ENCODE data around the gene COL1A2.

The COL1A2 gene

GRCh38 chr7:94394437-94395140 is at the start of gene COL1A2:
TSS of gene COL1A2 (plus strand) at chr7:94394895. CDS start at chr7:94395032, 137 bp downstream.
- no peak for DNase-seq

GRCh38 chr7:94345907-94346306 is 48.8 kb upstream of the COL1A2 start:
- no peak for DNase-seq

GRCh38 chr7:94348142-94348541 is 46.6 kb upstream of the COL1A2 start:
- no peak for DNase-seq

GRCh38 chr7:94350734-94351133 is 44.0 kb upstream of the COL1A2 start:
- no peak for DNase-seq

- no peak for DNase-seq
Observed at GRCh38 chr7:94351703-94352102, 43.0 kb upstream of the COL1A2 start.

- DNase-seq: no peak
Observed at GRCh38 chr7:94352887-94353286, 41.8 kb upstream of the COL1A2 start.

GRCh38 chr7:94354953-94355352 is 39.7 kb upstream of the COL1A2 start:
- DNase-seq: no peak

- DNase-seq: no peak
Observed at GRCh38 chr7:94355454-94355853, 39.2 kb upstream of the COL1A2 start.

- no peak for DNase-seq
Observed at GRCh38 chr7:94357076-94357475, 37.6 kb upstream of the COL1A2 start.

GRCh38 chr7:94360926-94361325 is 33.8 kb upstream of the COL1A2 start:
- no peak for DNase-seq

GRCh38 chr7:94362276-94362675 is 32.4 kb upstream of the COL1A2 start:
- no peak for DNase-seq

- DNase-seq: no peak
Observed at GRCh38 chr7:94364816-94365215, 29.9 kb upstream of the COL1A2 start.

- DNase-seq: no peak
Observed at GRCh38 chr7:94366163-94366562, 28.5 kb upstream of the COL1A2 start.

- DNase-seq: no peak
Observed at GRCh38 chr7:94366832-94367231, 27.9 kb upstream of the COL1A2 start.

- DNase-seq: no peak
Observed at GRCh38 chr7:94367949-94368348, 26.7 kb upstream of the COL1A2 start.

GRCh38 chr7:94368371-94368791 is 26.3 kb upstream of the COL1A2 start:
- DNase-seq: no peak

- DNase-seq: no peak
Observed at GRCh38 chr7:94374231-94374630, 20.5 kb upstream of the COL1A2 start.

- DNase-seq: no peak
Observed at GRCh38 chr7:94374721-94375566, 19.8 kb upstream of the COL1A2 start.

- DNase-seq: no peak
Observed at GRCh38 chr7:94375691-94376090, 19.0 kb upstream of the COL1A2 start.

- DNase-seq: no peak
Observed at GRCh38 chr7:94376281-94376680, 18.4 kb upstream of the COL1A2 start.

- no peak for DNase-seq
Observed at GRCh38 chr7:94378356-94378755, 16.3 kb upstream of the COL1A2 start.

- no peak for DNase-seq
Observed at GRCh38 chr7:94380264-94380663, 14.4 kb upstream of the COL1A2 start.

GRCh38 chr7:94382132-94382531 is 12.6 kb upstream of the COL1A2 start:
- no peak for DNase-seq

GRCh38 chr7:94382746-94383145 is 11.9 kb upstream of the COL1A2 start:
- DNase-seq: no peak
